ENCODE results near the gene SARS1. TPM values are rescaled to one million over a fixed set of nuclear protein-coding genes. Genes with fewer than 3 reads are reported as not detected.

Gene SARS1
- total and polyA plus RNA-seq, 2 of the 8 experiments (the other 6 are each of a cell fraction or from before 2014, with no cell fraction given): 83.1 to 146 TPM

- Histone ChIP-seq H3K4ac (replicated peaks; ENCODE audit: insufficient read length, low read depth, low read length) (no peak overlapping the region), H4K91ac (replicated peaks; ENCODE audit: insufficient read length, low read length) (no peak overlapping the region), H3K27me3 (replicated peaks in 1 of 4; ENCODE audit: control insufficient read depth in 3 of 4, extremely low read depth in 1 of 4, insufficient read depth in 3 of 4, low read length in 3 of 4) (no peaks in the 10 kb centered on the region; a peak in 1 of 7 replicates), H3K4me1 (replicated peaks in 1 of 4; ENCODE audit: control insufficient read depth in 3 of 4, insufficient read depth in 4 of 4, low read length in 3 of 4) (peaks cover 0 to 4% (median 2%) of the 10 kb centered on the region in 4 experiments; a peak in 2 of 7 replicates), H4K8ac (ENCODE audit: extremely low read depth, insufficient read depth, low read length) (no peak overlapping the region), H2BK15ac (ENCODE audit: low read length) (no peak overlapping the region), H3K4me2 (ENCODE audit: insufficient read depth in 1 of 2, low read depth in 2 of 2, low read length in 2 of 2) (no peak overlapping the region), H3K36me3 (ENCODE audit: control insufficient read depth in 2 of 4, insufficient read depth in 4 of 4, low read length in 3 of 4) (no peaks in the 10 kb centered on the region), H2AFZ (ENCODE audit: low read length) (no peak overlapping the region), H4K5ac (ENCODE audit: insufficient read length, low read depth, low read length) (no peak overlapping the region), H3K18ac (ENCODE audit: extremely low read depth, low read length) (no peak overlapping the region), H2AK5ac (ENCODE audit: low read depth, low read length) (no peak overlapping the region), H3K23me2 (ENCODE audit: low read depth, low read length) (peaks cover 3% of the 10 kb centered on the region; the same call in 1 of the 2 replicates), H3K79me2 (ENCODE audit: control insufficient read depth in 1 of 2, insufficient read depth in 2 of 2, low read length in 2 of 2) (peaks cover 0 to under 1% of the 10 kb centered on the region in 2 experiments; a peak in 1 of 4 replicates), H3K27ac (ENCODE audit: low read depth, low read length) (no peak overlapping the region), H2BK20ac (ENCODE audit: low read length) (no peak overlapping the region), H4K20me1 (replicated peaks in 1 of 2; ENCODE audit: control insufficient read depth in 1 of 2, insufficient read depth in 2 of 2, low read length in 2 of 2) (no peaks in the 10 kb centered on the region), H2BK12ac (ENCODE audit: low read depth, low read length) (no peak overlapping the region), H2BK5ac (ENCODE audit: low read depth, low read length) (no peak overlapping the region), H3K23ac (ENCODE audit: insufficient read length) (no peak overlapping the region), H2BK120ac (replicated peaks; ENCODE audit: low read depth, low read length) (no peak overlapping the region), H3K4me3 (ENCODE audit: extremely low read depth in 1 of 4, insufficient read depth in 2 of 4, low read depth in 3 of 4, low read length in 4 of 4) (no peak overlapping the region), H3K9me3 (ENCODE audit: insufficient read depth in 2 of 2, low read depth in 1 of 2, low read length in 1 of 2) (no peaks in the 10 kb centered on the region), H3K14ac (ENCODE audit: insufficient read length) (no peak overlapping the region), H3K56ac (replicated peaks; ENCODE audit: insufficient read length, low read depth, low read length) (no peak overlapping the region), H3K79me1 (ENCODE audit: low read depth, low read length) (peaks cover under 1% of the 10 kb centered on the region; the same call in 1 of the 2 replicates), H3K9ac (replicated peaks in 1 of 4; ENCODE audit: extremely low read depth in 1 of 4, low read depth in 3 of 4, low read length in 3 of 4) (no peak overlapping the region)
- FAIRE-seq (no peak), DNase-seq (ENCODE audit: low read depth in 1 of 2, low spot score in 2 of 2) (no peak)
- CTCF ChIA-PET (ENCODE audit: partially characterized antibody): interaction anchor here (0.6 to 32.0 kb wide), 6 partner anchors 8 to 98 kb away, joined by 3 to 651 read pairs (median 14); partner anchors contain the start of gene CELSR2
- 90% methylated on average over 9 of the region's 9 CpGs; no CpG with 5 or more reads in 1 of the 2 experiments for whole genome bisulfite sequencing, 2 experiments (ENCODE audit: extremely low coverage in 1 of 2, insufficient coverage in 1 of 2, insufficient read length in 1 of 2, insufficient replicate concordance in 2 of 2, low coverage in 1 of 2, low lambda C conversion rate in 2 of 2, missing lambda C conversion rate in 1 of 2)
- POLR2A ChIA-PET (ENCODE audit: partially characterized antibody): interaction anchor here (1.3 to 1.4 kb wide), 2 partner anchors 8 to 16 kb away, joined by 3 to 4 read pairs; no protein-coding TSS in a partner anchor
- no peak for TF ChIP-seq RNF2 (IDR thresholded peaks at IDR 0.05; ENCODE audit: borderline replicate concordance, low read depth, low read length, missing control alignments, poor library complexity, severe bottlenecking)
- TF ChIP-seq KDM4A (IDR thresholded peaks at IDR 0.05; ENCODE audit: low read depth, low read length, severe bottlenecking): no peak
- TF ChIP-seq POU5F1 (IDR thresholded peaks at IDR 0.05; ENCODE audit: low read depth, low read length): no peak
- no peak for TF ChIP-seq SP4 (IDR thresholded peaks at IDR 0.05; ENCODE audit: low read length)
- no peak for TF ChIP-seq BRCA1 (IDR thresholded peaks at IDR 0.05; ENCODE audit: low read depth, low read length)
- no peak for TF ChIP-seq TBP (IDR thresholded peaks at IDR 0.05; ENCODE audit: low read depth, low read length)
- no peak for TF ChIP-seq CEBPB (IDR thresholded peaks at IDR 0.05; ENCODE audit: low read depth, low read length)
- no peak for TF ChIP-seq E2F6 (IDR thresholded peaks at IDR 0.05)
- TF ChIP-seq CREB1 (IDR thresholded peaks at IDR 0.05): no peak
- no peak for TF ChIP-seq CHD2 (IDR thresholded peaks at IDR 0.05; ENCODE audit: low read length)
- TF ChIP-seq SAP30 (IDR thresholded peaks at IDR 0.05; ENCODE audit: insufficient read depth, insufficient replicate concordance, low read length): no peak
- TF ChIP-seq ASH2L (IDR thresholded peaks at IDR 0.05; ENCODE audit: low read length): no peak
Measured at GRCh38 chr1:109208836-109209463, 4.8 kb upstream of the SARS1 start.
